ENCODE measurements around the gene GSTM5.
"Not testable (repeated sequence)": the region's sequence is repeated elsewhere in the genome, so short reads cannot be mapped to it uniquely, and the experiment has no call there.

The GSTM5 gene

GRCh38 chr1:109762821-109763645, 51.0 kb downstream of the GSTM5 start:
- no peak for DNase-seq

- DNase-seq: no peak
Observed at GRCh38 chr1:109763646-109764415, 51.8 kb downstream of the GSTM5 start, which contains the start of gene EPS8L3. TSS of gene EPS8L3 (minus strand) at chr1:109763923. CDS start at chr1:109761749, 2,174 bp downstream.

GRCh38 chr1:109764561-109765482, 52.8 kb downstream of the GSTM5 start:
- no peak for DNase-seq

- no peak for DNase-seq
Observed at GRCh38 chr1:109765483-109765815, 53.4 kb downstream of the GSTM5 start.

- DNase-seq: no peak
Observed at GRCh38 chr1:109765896-109766615, 54.0 kb downstream of the GSTM5 start.

DNA sequence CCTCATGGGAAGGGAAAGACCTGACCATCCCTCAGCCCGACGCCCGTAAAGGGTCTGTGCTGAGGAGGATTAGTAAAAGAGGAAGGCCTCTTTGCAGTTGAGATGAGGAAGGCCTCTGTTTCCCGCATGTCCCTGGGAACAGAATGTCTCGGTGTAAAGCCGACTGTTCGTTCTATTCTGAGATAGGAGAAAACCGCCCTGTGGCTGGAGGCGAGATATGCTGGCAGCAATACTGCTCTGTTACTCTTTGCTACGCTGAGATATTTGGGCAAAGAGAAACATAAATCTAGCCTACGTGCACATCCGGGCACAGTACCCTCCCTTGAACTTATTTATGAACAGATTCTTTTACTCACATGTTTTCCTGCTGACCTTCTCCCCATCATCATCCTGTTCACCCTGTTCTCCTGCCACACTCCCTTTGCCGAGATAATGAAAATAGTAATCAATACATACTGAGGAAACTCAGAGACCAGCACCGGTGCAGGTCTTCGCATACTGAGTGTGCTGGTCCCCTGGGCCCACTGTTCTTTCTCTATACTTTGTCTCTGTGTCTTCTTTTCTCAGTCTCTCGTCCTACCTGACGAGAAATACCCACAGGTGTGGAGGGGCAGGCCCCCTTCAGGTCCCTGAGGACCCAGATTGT, 55.1 kb downstream of the GSTM5 start:
- DNase-seq: not testable (repeated sequence)
